Inferior parietal cortex (tissue), 1 donor: ENCODE results near the gene GALP.
"Not testable (repeated sequence)": the region's sequence is repeated elsewhere in the genome, so short reads cannot be mapped to it uniquely, and the experiment has no call there.

Experiments used
- DNase-seq: peaks from one replicate; pipeline ENCODE4 v3.0.0-alpha.2; 2016; ENCODE audit errors: extremely low spot score

Gene GALP

DNA sequence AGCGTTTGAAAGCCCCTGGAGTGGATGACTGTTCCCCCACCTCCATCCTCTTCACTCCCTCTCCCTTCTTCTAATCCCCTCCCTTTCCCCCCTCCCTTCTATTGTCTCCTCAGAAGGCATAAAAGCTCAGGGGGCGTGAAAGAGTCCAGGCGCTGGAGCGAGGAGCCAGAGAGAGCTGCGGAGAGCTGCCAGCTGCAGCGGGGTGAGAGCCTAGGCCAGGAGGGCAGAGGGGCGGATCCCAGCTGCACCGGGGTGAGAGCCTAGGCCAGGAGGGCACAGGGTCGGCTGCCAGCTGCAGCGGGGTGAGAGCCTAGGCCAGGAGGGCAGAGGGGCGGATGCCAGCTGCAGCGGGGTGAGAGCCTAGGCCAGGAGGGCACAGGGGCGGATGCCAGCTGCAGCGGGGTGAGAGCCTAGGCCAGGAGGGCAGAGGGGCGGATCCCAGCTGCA lies at the start of gene GALP:
Gene GALP, plus strand, starts transcription at position 148 of the 447 bp plus-strand sequence. CDS start 1,101 bp downstream, outside the sequence.
- not testable (repeated sequence) for DNase-seq

DNA sequence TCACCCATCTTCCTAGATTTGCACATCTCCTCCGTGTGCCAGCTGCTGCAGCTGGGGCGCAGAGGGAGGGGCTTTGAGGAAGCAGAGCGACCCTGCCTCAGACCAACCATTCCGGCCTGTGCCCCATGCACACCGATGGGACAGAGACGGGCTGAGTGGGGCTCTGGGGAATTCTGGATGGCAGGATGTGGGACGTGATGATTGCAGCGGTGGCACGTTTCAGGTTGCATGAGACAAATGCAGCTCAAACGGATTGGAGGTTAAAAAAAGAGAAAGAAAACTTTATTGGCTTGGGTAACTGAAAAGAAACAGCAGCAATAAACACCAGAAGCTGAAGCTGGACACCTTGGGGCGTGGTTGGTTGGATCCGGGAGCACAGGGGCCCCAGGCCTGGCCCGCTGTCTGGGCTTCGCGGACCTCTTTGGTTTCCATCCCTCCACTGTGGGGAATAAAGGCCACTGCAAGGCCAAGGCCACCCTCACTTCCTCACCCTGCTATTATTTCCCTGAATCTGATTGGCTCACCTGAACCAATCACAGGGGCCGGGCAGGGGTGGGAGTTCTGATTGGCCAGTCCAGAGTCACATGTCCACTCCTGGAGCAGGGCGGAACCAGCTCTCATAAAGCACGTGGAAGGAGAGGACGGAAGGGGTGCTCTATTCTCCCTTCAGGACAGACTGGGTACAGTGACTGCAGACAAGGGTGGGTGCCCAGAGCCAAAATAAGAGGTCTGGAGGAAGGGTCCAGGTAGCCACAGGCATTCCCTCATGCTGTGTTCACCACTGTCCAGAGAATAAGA lies 48.6 kb upstream of the GALP start:
- DNase-seq, result no peak

DNA sequence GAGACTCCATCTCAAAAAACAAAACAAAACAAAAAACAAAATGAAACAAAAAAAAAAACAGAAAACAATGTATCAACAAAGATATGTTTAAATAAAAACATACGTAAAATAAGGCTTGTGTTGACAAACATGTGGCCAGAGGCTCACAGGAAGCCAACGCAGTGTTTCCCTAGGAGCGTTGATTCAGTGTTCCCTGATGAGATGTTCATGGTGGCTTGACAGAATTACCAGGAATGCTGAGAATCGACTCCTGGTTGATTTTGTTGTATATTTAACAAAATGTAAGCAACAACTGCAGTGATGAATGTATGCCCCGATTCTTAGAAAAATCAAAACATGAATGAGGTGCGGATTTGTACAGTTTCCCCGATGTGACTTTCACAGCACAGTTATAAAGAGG lies 45.8 kb upstream of the GALP start:
- no peak for DNase-seq

DNA sequence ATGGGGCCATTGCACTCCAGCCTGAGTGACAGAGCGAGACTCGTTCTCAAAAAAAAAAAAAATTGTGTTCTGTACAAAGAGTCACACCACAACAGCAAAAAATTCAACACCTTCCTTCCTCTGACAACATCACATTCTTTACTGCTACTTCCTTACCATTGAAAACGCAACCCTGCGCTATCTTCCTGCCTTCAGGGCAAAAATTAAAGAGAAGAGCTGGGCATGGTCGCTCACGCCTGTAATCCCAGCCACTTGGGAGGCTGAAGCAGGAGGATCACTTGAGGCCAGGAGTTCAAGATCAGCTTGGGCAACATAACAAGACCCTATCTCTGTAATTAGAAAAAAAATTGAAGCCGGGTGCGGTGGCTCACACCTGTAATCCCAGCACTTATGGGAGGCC lies 44.2 kb upstream of the GALP start:
- DNase-seq, result no peak

DNA sequence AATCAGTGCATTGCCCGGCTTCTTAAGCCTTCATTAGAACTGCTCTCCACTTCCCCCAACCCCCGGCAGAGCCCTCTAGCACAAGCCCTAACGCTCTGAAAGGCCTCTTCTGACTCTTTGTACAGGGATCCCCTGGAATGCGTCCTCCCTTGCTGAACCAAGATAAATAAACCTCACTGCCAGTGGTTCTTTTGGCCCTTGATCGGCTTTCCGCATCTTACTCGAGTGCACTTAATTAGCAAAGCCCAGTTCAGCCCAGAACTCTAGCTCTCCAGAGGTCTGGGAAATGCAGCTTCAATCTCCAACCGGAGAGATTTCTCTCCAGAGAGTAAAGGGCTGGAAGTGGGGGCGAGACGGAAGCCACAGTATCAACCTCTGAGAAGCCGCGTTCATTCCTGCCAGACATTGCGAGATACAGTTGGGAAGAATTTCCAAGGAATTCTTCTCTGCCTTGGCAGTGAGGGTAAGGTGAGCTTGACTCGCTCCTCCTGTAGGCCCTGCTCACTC lies 43.4 kb upstream of the GALP start:
- DNase-seq, result no peak

DNA sequence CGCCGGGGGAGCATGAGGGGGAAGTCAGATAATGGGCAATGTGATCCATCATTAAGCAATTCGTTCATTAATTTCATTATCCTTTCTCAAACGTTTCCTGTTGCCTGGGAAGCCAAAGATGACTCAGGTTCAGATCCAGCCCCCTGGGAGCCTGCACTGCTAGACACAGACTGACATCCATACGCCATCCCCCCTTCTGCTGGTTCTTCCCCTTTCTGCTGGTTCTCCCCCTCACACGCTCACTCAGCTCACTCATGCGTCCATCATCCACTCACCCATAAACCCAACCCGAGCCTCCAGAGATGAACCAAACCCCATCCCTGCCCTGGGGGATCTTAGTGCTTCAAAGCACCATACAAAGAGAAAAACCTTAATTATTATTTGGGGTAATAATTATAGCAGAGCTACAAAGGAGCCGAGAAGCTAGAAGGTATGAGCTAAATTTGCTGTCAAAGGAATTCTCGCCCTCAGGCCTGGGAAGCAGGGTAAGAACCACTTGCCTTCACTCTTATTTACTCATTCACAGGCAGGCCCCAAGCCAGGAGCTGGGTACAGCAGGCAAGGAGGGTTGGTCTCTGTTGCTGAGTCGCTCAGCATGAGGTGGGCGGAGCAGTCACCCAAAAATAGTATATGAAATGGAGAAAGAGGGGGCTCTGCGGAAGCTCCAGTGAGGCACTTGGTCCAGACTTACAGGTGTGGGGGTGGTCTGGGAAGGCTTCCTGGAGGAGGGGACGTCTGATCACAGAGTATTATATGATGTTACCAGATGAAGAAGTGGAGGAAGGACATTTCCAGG lies 41.8 kb upstream of the GALP start:
- no peak for DNase-seq

DNA sequence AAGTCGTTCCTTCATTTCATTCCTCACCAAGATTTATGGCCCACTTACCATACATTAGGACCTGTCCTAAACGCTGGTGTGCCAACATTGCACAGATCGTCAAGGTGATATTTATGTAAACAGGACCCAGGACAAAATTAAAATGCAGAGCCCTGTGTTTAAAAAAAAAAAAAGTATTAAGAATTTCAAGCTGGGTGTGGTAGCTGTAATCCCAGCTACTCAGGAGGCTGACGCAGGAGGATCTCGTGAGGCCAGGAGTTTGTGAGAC lies 41.2 kb upstream of the GALP start:
- DNase-seq, result no peak

DNA sequence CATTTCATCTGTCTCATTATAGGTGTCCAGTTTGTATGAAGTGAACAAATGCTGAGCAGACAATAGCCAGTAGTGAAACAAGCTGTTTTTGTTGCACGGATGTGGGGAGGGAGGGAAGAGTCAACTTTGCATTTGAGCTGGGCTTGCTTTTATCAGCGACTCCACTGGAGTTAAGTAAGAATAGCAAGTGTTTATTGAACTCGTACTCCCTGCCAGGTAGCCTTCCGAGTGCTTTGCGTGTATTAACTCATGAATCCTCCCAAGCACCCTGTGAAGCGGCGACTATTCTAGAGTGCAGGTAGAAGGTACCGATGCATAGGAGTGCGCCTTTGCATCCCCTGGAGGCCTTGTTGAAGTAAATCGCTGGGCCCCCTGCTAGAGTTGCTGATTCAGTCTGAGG lies 39.4 kb upstream of the GALP start:
- DNase-seq, result no peak

DNA sequence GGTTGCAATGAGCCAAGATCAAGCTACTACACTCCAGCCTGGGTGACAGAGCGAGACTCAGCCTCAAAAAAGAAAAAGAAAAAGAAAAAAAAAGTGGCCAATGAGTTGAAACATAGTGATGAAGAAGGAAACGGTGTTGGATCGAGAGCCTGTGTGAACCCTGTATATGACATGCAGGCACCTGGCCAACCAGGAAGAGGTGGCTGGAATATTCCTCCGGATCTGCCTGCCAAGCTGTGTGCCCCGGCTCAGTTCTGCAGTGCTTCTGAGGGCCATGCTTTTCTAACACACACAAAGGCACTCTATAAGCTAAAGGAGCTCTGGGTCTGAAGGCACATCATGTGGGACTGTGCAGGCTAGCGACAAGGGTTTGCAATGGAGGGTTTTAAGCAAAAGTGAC lies 38.4 kb upstream of the GALP start:
- DNase-seq, result no peak

DNA sequence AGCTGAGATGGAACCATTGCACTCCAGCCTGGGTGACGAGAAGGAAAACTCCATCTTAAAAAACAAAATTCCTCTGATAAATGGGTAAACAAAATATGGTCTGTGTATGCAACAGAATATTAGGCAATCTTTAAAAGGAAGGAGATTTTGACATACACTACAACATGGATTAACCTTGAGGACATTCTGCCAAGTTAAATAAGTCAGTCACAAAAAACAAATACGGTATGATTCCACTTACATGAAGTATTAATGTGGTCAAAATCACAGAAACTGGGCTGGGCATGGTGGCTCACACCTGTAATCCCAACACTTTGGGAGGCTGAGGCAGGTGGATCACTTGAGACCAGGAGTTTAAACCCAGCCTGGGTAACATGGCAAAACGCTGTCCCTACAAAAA lies 37.7 kb upstream of the GALP start:
- no peak for DNase-seq

DNA sequence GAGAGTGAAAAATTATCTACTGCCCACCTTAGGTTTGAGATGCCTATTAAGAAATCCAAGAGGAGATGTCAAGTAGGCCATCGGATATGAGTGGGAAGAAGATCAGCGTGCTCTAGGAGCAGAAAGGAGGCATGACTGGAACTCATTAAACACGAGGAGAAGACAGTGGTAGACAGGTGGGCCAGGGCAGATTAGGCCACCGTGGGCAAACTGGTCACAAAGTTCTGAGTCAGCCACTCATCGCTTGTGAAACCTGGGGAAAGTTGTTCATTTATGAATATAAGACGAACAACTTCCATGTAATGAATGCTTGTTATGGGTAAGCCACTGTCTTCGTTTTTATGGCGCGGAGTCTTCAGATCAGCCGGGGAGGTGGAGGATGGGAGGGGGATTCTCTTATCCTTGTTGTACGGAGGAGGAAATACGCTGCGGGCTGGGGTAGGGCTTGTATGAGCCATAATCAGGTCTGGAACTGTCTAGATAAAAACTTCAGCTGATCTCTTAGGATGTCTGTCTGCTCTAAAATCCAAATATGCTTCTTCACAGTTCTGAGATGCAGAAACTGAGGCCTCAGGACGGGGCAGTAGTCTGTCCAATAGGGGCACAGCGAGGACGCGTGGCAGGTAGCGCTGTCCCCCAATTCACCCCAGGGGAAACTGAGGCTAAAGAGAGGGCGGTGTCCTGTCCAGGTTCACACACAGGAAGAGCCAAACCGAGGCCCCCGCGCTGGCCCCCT lies 35.8 kb upstream of the GALP start:
- DNase-seq, result no peak

DNA sequence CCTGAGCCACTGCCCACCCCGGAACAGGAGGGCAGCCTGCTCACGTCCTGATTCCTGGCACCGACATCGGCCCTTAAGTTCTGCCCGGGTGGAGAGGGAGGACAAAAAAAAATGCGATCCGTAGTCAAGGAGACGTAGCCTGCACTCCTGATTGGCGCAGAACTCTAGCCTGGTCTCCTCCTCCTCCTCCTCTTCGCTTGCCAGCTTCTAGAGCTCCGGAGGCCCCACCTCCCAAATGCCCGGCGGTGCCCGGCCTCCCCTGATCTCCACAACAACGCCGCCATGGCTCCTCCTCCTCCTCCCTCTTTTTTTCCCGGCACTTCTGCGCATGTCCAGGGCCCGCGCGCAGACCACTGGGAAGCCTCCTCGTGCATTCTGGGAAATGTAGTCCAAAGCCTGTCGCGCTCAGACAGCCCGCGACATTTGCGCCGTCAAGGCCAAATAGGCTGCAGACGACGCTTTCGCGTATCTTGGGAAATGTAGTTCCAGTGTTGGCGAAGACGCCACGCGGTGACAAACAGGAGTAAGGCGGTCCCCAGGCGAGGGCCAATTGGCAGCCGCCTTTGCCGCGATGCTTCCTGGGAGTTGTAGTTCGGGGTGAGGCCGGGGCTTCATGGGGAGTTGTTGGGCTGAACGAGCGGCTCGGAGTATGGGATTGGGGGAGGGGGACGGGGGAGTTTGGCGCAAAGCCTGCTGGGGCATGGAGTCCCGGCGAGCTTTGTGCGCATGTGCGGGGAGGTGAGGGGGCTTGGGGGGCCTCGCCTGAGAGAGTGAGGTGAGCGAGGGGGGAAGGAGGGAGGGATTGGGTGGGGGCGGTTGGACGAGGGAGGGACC lies 35.0 kb upstream of the GALP start, which contains the start of gene ZNF444:
Gene ZNF444, plus strand, starts transcription at position 705 of the 834 bp plus-strand sequence. CDS start 5,625 bp downstream, outside the sequence.
- peak; percentile 99 for DNase-seq

DNA sequence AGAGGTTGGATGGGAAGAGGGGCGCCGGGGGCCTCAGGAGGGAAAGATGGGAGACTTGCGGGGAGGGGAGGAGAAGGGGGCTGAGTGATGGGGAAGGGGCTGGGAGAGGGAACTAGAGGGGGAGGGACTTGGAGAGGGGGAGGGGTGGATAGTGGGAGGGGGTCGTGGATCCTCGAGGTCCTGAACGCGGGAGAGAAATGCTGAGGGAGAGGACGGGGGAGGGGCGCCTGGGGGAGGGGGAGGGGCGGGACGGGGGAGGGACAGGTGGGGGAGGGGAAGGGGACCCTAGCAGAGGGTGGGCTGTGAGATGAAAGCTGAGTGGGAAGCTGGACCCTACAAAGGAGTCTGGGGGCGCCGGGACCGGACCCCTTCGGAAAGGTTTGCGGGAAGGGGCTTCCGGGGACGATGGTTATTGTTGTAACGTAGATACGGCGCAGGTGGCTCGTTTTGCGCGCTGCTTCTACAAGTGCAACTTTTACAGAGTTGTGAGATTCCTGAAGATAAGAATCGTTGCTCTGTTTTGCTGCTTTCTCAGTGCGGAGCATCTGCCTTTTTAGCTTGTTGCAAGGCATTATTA lies 34.3 kb upstream of the GALP start:
- no peak for DNase-seq

DNA sequence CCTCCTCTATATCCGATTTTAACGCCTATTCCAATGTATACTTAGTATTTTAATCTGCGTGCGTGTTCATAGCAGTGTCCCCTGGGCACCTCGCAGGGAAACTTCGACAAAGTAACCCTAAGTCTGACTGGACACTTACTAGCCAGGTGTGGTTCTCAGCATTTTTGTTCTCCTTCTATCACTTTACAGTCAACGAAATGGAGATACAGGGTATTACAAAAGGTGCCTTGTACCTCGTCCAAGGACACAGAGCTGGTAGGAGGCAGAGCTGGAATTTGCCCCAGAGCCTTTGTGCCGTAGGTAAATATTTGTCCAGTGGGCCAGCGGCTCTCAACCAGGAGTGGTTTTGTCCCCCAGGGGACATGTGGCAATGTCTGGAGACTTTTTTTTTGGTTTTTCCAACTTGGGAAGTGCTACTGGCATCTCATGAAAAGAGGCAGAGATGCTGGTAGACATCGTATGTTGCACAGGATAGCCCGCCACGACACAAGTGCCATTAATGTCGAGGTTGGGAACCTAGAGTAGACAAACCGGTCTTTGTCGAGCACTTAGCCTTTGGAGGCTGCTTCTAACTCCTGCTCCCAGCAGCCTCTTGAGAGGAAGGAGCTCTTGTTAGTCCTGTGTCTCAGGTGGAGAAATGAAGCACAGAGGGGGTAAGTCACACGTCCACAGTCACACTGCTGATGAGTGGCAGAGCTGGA lies 33.6 kb upstream of the GALP start:
- DNase-seq, result no peak

DNA sequence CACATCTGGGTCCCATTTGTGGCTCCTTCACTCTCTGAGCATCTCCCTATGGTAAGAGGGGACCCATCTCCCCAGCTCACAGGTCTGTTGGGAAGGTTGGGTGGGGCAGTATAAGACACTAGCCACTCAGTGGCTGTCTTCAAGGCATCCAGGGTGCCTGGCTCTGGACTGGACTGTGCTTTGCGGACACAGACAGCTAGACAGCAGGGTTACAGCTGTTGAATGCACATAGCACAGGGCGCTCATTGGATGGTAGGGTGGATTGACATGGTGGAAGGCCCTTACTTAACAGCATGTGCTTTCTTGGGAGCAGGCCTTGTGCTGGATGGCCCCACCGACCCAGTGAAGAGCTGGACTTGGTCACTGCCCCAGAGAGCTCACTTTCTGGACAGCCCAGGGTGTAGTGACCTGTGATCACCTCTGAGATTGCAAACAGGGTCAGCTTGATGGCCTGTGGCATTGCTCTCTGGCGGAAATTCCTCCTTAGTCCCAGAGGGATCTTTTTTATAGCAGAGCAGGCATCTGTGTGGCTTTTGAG lies 32.8 kb upstream of the GALP start:
- DNase-seq, result no peak

DNA sequence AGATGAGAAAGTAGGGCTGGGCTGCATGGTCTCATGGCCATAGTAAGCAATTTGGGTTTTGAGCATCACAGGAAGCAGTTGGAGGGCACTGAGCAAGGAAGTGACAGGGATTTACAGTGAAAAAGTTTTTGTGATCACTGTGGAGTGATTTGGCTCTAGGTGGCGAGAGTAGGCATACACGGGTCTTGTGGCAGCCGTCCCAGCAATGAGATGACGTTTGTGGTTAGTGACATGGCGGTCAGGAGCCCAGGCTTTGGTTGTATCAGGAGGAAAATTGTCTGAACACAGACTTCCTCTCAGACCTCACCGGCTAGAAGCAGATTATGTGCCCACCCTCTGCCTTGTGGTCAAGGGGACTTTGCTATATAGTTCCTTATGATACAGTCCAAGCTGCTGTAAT lies 31.4 kb upstream of the GALP start:
- no peak for DNase-seq

DNA sequence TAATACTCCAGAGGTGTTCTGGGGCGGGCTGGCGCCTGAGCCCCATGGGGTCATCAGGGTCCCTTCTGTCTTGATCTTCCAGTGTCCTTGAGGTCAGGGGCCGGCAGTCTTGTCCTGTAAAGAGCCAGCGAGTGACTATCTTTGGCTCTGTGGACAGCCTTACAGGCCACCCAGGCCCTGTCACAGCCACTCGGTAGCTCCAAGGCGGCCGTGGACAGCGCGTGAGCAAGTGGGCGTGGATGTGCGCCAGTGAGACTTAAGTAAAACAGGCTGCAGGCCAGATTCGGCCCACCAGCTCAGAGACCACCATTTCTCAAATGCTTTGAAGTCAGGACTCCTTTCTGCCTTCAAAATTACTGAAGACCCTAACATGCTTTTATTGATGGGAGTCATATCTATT lies 31.0 kb upstream of the GALP start:
- no peak for DNase-seq

DNA sequence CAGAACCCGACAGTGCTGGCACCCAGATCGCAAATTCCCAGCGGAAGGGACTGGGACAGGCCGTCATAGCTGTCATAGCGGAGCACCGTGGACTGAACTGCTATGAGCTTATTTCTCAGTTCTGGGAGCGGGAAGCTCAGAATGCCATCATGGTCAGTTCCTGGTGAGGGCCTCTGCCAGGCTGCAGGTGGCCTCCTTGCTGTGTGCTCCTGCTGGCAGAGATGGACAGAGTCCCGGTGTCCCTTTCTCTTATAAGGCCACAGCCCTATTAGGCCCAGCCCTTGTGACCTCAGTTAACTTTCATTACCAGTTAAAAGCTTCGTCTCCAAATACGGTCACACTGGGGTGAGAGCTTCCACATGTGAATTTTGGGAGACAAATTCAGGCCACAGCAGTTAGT lies 30.1 kb upstream of the GALP start:
- DNase-seq, result no peak

DNA sequence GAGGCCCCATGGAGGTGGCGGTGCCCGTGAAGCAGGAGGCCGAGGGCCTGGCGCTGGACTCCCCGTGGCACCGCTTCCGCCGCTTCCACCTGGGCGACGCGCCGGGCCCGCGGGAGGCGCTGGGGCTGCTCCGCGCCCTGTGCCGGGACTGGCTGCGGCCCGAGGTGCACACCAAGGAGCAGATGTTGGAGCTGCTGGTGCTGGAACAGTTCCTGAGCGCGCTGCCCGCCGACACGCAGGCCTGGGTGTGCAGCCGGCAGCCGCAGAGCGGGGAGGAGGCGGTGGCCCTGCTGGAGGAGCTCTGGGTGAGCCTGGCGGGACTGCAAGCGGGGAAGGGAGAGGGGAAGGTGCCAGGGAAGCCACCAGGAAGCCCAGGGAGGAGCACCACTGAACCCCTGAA lies 28.9 kb upstream of the GALP start:
- DNase-seq, result no peak

DNA sequence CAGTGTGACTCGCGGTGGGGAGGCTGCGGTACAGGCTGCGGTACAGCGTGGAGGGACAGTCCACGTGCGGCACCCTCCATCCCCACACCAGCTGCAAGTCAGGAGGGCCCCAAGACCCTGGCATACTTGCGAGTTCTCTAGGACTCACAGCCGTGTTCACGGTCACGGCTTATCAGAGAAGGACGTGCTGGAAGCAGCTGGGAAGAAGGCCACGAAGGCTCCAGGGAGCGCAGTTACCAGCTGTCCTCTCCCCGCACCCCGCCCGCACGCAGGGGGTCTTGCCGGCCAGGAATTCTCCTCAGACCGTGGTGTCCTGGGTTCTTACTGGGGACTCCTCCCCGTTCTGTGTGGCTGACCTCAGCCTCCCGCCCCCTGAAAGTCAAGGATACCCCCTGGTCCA lies 28.5 kb upstream of the GALP start:
- no peak for DNase-seq
